GM10266 (cell line): ENCODE data around the gene LRRK2.
"Not testable (repeated sequence)": the region's sequence is repeated elsewhere in the genome, so short reads cannot be mapped to it uniquely, and the experiment has no call there.

ENCODE experiments used
- DNase-seq: peaks from one replicate; pipeline ENCODE4 v3.0.0; 2012; ENCODE audit errors: extremely low spot score
- CTCF ChIP-seq: IDR thresholded peaks from 2 replicates; pipeline ENCODE4 v1.5.1; 2012; ENCODE audit warnings: mild to moderate bottlenecking, low read depth; ENCODE audit not compliant: control insufficient read depth, insufficient read depth; ENCODE audit errors: missing control alignments

LRRK2 gene

GRCh38 chr12:40233741-40234367 lies 9.1 kb downstream of the LRRK2 start:
- no peak for TF ChIP-seq CTCF
- no peak for DNase-seq

DNA sequence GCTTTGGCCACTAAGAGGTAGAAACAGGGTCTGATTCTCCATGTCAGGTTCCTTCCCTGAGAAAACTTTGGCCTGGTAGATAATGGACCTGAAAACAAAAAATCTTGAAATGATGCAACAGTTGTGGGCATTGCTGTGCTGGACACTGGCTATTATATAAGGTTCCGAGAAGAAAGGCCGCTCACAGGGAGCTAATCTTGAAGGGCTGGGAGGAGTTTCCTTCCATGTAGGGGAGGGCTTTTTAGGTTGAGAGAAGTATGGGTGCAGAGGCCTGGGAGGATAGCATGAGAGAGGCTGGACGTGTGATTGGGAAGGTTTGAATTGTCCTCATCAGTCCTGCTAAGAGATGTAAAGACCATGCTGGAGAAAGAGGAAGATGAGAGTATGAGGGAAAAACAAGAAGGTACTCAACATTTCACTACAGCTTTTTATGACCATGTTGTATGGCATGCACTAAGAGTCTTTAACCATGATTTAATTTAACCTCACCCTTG lies 11.6 kb downstream of the LRRK2 start:
- DNase-seq = no peak
- no peak for TF ChIP-seq CTCF

DNA sequence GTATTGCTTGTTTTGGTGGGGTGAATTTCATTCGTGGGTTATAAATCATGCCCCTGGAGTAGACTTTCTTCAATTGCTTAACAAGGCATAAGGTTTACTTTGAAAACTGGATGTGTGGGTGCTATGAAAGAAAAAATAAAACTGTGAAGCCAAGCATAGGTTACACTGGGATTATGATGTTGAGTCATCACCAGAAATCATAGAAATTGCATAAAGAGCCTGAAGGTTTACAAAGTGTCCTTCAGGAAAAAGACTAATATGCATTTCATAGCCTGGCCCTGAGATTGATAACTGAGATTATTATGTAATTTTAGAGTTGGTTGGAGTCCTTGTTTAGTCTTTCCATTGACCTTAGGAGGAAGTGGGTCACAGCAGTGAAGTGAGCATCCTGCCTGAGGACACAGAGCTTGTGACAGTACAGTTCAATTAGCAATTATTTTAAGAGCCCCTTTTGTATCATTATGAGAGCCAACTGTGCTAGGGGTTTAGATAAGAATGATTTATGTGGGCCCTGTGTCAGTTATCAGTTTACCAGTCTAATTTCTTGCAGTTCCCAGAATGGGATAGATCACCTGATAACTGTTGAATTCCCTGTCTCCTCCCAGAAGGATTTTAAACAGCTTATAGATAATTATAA lies 13.6 kb downstream of the LRRK2 start:
- no peak for DNase-seq
- TF ChIP-seq CTCF = no peak

DNA sequence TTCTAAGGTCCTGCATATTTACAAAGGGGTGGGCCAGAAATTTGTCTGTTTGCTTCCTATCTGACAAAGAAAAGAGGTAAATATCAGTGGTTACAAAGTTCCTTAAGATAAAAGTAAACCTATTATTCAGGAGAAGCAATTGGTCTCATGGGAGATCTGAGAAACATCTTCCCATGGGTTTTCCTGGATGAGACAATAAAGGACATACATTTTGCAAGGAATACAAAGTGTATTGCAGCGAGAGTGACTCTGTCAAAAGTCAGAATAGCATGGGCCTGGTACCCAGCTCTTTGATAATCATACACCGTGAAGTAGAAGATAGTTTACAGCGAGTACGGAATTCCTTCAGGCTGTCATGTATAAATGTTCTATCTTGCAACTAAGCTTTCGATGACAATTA lies 14.2 kb downstream of the LRRK2 start:
- DNase-seq = no peak
- no peak for TF ChIP-seq CTCF

- no peak for DNase-seq
Observed at GRCh38 chr12:40240779-40241178, 16.0 kb downstream of the LRRK2 start.

GRCh38 chr12:40241741-40242140 lies 16.9 kb downstream of the LRRK2 start:
- TF ChIP-seq CTCF = no peak

More at GRCh38 chr12:40240779-40241178, 16.0 kb downstream of the LRRK2 start:
- no peak for TF ChIP-seq CTCF

DNA sequence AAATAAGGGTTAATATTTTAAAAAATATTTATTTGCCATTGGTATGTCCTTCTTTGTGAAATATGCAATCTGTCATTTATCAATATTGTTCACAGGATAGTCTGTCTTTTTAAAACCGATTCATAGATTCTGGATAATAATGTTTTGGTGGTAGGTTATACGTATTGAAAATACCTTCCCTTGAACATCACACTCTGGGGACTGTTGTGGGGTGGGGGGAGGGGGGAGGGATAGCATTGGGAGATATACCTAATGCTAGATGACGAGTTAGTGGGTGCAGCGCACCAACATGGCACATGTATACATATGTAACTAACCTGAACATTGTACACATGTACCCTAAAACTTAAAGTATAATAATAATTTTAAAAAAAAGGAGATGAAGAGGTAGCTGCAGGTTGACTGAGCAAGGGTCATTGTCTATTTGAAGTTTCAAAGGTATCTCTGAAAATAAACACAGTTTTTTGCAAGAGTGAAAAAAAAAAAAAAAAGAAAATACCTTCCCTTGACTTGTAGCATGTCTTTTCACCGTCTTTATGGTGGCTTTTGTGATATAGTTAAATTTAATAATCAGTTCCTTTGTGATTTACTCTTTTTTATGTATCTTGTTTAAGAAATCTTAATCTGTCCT lies 19.8 kb downstream of the LRRK2 start:
- DNase-seq = not testable (repeated sequence)

More at GRCh38 chr12:40241741-40242140, 16.9 kb downstream of the LRRK2 start:
- DNase-seq = no peak
